ENCODE data around the gene USP35.

USP35 gene

GRCh38 chr11:78161962-78162371, 26.8 kb upstream of the USP35 start:
- H3K9ac ChIP-seq (ENCODE audit: low read length): no peak overlapping the region
- H3K27ac ChIP-seq (ENCODE audit: low read length): no peak overlapping the region
- TF ChIP-seq EZH2 (optimal IDR thresholded peaks at IDR 0.05; ENCODE audit: low read depth, low read length): no peak
- no peak for TF ChIP-seq EZH2phosphoT487 (IDR thresholded peaks at IDR 0.05; ENCODE audit: low read length)
- TF ChIP-seq, protein P1, sequence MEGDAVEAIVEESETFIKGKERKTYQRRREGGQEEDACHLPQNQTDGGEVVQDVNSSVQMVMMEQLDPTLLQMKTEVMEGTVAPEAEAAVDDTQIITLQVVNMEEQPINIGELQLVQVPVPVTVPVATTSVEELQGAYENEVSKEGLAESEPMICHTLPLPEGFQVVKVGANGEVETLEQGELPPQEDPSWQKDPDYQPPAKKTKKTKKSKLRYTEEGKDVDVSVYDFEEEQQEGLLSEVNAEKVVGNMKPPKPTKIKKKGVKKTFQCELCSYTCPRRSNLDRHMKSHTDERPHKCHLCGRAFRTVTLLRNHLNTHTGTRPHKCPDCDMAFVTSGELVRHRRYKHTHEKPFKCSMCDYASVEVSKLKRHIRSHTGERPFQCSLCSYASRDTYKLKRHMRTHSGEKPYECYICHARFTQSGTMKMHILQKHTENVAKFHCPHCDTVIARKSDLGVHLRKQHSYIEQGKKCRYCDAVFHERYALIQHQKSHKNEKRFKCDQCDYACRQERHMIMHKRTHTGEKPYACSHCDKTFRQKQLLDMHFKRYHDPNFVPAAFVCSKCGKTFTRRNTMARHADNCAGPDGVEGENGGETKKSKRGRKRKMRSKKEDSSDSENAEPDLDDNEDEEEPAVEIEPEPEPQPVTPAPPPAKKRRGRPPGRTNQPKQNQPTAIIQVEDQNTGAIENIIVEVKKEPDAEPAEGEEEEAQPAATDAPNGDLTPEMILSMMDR (IDR thresholded peaks at IDR 0.05; ENCODE audit: low read length): no peak
- H3K27me3 ChIP-seq (replicated peaks; ENCODE audit: insufficient read depth, low read length): no peaks in the 10 kb centered on the region
- H4K20me1 ChIP-seq (ENCODE audit: insufficient read depth, low read length): no peaks in the 10 kb centered on the region
- H3K9me3 ChIP-seq (replicated peaks; ENCODE audit: insufficient read depth, low read length): no peaks in the 10 kb centered on the region
- no peaks in the 10 kb centered on the region for H3K79me2 ChIP-seq (ENCODE audit: low read length)
- H3K9me2 ChIP-seq (replicated peaks; ENCODE audit: insufficient read depth, low read length): no peaks in the 10 kb centered on the region
- H3F3A ChIP-seq (ENCODE audit: insufficient read depth, low read length): no peaks in the 10 kb centered on the region
- no peak overlapping the region for H2AFZ ChIP-seq (ENCODE audit: low read length)
- no peaks in the 10 kb centered on the region for H3K36me3 ChIP-seq (replicated peaks; ENCODE audit: insufficient read depth, low read length)
- H3K4me3 ChIP-seq (ENCODE audit: low read length): no peak overlapping the region
- no peak for DNase-seq
- no peak overlapping the region for H3K4me2 ChIP-seq (ENCODE audit: low read depth, low read length)
- H3K4me1 ChIP-seq (ENCODE audit: low read length): no peaks in the 10 kb centered on the region

DNA sequence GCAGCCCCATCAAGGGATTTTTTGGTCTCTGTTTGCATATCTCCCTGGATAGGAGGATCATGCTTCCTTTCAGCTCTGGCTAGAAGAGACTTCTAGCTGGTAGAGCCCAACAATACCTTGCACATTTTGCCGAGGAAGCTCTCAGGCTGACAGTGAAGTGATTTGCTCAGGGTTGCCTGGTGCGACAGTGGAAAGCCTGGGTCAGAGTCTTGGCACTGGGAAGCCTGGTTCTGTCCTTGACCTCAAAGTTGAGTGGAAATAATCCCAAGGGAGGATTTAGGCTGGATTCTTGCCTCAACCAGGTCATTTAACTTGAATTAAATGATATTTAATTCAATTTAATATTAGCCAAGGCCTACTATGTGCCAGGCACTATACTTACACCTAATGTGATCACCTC, 24.9 kb upstream of the USP35 start:
- H3F3A ChIP-seq (ENCODE audit: insufficient read depth, low read length): no peaks in the 10 kb centered on the region
- DNase-seq: no peak
- H3K79me2 ChIP-seq (ENCODE audit: low read length): no peaks in the 10 kb centered on the region
- no peaks in the 10 kb centered on the region for H3K36me3 ChIP-seq (replicated peaks; ENCODE audit: insufficient read depth, low read length)
- H3K27ac ChIP-seq (ENCODE audit: low read length): no peak overlapping the region
- H3K4me3 ChIP-seq (ENCODE audit: low read length): no peak overlapping the region
- H3K4me2 ChIP-seq (ENCODE audit: low read depth, low read length): no peak overlapping the region
- H3K4me1 ChIP-seq (ENCODE audit: low read length): no peaks in the 10 kb centered on the region
- no peaks in the 10 kb centered on the region for H4K20me1 ChIP-seq (ENCODE audit: insufficient read depth, low read length)
- H2AFZ ChIP-seq (ENCODE audit: low read length): no peak overlapping the region
- no peaks in the 10 kb centered on the region for H3K27me3 ChIP-seq (replicated peaks; ENCODE audit: insufficient read depth, low read length)
- no peaks in the 10 kb centered on the region for H3K9me3 ChIP-seq (replicated peaks; ENCODE audit: insufficient read depth, low read length)
- TF ChIP-seq EZH2phosphoT487 (IDR thresholded peaks at IDR 0.05; ENCODE audit: low read length) (no peak), EZH2 (optimal IDR thresholded peaks at IDR 0.05; ENCODE audit: low read depth, low read length) (no peak)
- TF ChIP-seq, protein P1 (IDR thresholded peaks at IDR 0.05; ENCODE audit: low read length): no peak
- no peaks in the 10 kb centered on the region for H3K9me2 ChIP-seq (replicated peaks; ENCODE audit: insufficient read depth, low read length)
- no peak overlapping the region for H3K9ac ChIP-seq (ENCODE audit: low read length)

GRCh38 chr11:78164471-78164870, 24.2 kb upstream of the USP35 start:
- TF ChIP-seq EZH2phosphoT487 (IDR thresholded peaks at IDR 0.05; ENCODE audit: low read length) (no peak), EZH2 (optimal IDR thresholded peaks at IDR 0.05; ENCODE audit: low read depth, low read length) (no peak)
- TF ChIP-seq, protein P1 (IDR thresholded peaks at IDR 0.05; ENCODE audit: low read length): no peak
- Histone ChIP-seq H2AFZ (ENCODE audit: low read length) (no peak overlapping the region), H3F3A (ENCODE audit: insufficient read depth, low read length) (no peaks in the 10 kb centered on the region), H3K36me3 (replicated peaks; ENCODE audit: insufficient read depth, low read length) (no peaks in the 10 kb centered on the region), H3K9me2 (replicated peaks; ENCODE audit: insufficient read depth, low read length) (no peaks in the 10 kb centered on the region), H3K27ac (ENCODE audit: low read length) (no peak overlapping the region), H3K4me3 (ENCODE audit: low read length) (no peak overlapping the region), H3K9me3 (replicated peaks; ENCODE audit: insufficient read depth, low read length) (no peaks in the 10 kb centered on the region), H3K27me3 (replicated peaks; ENCODE audit: insufficient read depth, low read length) (no peaks in the 10 kb centered on the region), H3K4me2 (ENCODE audit: low read depth, low read length) (no peak overlapping the region), H3K9ac (ENCODE audit: low read length) (no peak overlapping the region), H4K20me1 (ENCODE audit: insufficient read depth, low read length) (no peaks in the 10 kb centered on the region), H3K79me2 (ENCODE audit: low read length) (no peaks in the 10 kb centered on the region), H3K4me1 (ENCODE audit: low read length) (no peaks in the 10 kb centered on the region)
- DNase-seq: no peak
